NCI-H187 treated with DMSO at 0.1 percent for 48 hours (cell line): Measurements from ENCODE around the gene JDP2.

Source experiments
- DNase-seq: peaks from one replicate; lab custom pipeline; 2025; lab: John Stamatoyannopoulos, UW

JDP2 gene

DNA sequence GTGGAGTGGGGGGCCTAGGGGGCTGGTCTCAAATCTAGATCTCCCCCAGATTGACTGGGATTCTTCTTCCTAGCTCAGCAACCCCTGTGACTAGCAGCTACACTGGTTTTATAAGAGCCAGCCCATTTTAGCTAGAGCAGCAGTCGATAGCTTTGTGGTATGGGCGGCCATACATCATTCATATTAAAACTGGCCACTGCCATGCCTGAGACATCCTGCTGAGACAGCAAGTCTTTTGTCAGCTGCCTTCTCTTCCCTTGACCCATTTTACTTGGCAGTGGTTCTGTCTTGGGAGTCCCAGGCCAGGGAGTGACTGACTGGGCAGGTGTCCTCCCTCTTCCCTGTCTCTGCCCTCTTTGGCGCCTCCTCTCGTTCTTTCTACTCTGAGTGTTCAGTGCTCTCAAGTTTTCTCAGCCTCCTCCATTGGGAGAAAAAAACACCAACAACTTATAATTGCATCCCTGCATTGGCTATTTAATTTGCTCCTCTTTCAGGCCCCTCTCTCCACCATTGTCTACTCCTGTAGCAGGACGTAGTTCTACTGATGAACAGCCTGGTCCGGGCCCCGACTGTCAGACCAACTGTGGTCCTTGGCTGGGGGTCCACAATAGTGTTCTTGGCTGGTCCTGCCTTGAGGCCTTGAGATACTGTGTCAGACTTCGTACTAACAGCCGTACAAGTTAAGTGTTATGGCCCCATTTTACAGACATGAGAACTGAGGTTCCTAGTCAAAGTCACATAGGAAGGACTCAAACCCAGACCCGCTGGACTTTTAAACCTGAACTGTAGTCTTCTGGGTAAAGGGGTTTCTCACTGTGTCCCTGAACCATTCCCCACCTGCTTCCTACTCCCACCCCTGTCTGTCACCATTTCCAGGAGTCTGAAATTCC, 18.3 kb upstream of the JDP2 start:
- DNase-seq: no peak

DNA sequence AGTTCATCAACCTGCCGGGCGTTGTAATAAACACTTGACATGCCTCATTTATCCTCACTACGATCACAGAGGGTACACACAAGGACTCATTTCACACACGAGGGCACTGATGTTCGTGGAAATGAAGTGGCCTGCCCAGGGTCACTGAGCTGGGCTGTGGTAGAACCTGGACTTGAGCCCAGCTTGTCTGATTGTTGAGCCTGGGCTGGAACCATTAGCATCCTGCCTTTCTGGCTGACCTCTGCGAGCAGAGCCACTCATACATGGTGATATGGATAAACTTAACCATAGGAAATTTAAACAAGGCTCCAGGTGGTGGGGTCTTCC, 16.6 kb upstream of the JDP2 start:
- DNase-seq: peak; percentile 94

DNA sequence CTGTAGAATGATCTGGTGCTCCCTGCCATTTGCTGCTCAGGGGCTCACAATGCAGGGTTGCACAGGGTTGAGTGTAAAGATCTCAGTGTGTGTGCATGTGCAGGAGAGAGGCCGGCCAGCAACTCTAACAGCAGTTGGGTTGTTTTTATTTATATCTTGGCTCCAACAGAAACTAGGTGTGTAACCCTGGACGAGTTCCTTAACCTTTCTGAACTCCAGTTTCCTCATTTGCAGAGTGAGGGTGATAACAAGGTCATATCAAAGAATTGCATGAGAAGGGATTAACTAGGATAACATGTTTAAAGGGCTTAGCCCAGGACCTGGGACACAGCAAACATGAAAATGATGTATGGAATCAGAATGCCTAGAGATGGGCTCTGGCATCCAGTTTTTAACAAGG, 14.8 kb upstream of the JDP2 start:
- DNase-seq: no peak

DNA sequence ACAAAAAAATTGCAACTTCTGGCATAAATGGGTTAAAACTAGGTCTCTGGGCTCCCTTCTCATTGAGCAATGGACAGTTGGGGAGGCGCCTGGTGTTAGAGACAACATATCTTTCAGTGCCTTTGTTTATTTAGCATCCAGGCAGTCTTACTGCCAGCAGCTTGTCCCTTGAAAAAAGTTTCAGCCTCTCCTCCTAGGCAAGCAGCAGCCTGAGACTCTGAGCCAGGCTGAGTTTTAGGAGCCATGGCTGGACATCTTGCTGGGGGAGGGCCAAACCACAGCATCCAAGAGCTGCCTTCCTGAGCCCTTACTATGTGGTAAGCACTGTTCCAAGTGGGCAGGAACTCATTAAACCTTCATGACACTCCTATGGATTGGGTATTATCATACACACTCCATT, 10.1 kb upstream of the JDP2 start:
- DNase-seq: no peak

DNA sequence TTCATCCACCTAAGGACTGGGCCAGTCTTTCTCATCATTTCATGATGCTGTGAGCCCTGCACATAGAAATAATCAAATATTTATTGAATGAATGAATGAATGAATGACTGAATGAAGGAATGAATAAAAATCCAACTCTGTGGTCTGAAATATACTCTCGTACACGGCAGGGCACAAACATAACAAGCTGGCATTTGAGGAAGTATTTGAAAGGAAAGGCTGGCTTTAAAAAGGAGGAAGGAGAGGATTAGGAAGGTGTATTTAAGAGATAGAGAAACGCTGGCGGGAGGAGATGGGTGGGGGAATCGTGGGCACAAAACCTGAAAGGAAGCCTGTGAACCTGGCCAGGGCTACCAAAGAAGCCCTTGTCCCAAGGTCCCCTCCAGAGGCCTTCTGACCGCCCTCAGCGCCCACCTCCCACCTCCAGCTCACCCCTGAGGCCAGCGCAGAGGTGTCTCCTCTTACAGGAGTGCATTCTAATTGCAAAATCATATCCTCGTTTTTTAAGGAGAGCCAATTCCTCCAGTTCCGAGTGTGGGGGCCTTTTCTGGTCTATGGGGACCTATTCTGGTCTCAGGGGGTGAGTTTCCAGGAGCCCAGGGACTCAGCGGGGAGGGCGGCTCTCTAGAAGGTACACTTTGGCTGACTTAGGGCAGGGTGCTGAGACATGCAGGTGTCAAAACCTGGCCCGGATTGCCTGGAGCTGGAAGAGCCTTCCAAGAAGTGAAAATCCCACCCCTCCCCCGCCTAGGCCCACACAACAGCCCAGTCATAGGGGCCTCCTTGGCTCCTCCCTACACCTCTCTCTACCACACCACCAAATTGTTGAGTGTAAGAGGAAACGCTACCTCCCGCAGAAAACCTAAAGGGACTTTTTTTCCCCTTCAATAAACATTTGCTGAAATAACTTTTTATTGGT, 8.7 kb upstream of the JDP2 start:
- DNase-seq: no peak

DNA sequence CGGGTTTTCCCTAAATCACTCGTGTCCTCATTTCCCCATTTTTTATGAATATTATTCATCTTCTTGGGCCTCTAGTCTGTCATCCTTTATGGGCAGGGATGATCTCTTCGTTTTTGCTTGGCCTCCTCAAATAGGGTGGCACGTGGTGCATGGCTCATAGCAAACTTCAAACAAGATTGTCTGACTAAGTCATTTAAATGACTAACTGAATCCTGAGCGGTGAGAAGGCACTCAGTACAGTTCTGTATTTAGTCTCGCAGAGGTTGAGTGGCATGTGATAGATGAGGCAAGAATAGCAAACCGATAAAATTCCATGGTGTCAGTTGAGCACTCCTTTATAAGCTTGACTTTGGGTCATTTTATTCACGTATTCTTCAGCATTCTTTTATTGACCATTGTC, 5.7 kb upstream of the JDP2 start:
- no peak for DNase-seq

DNA sequence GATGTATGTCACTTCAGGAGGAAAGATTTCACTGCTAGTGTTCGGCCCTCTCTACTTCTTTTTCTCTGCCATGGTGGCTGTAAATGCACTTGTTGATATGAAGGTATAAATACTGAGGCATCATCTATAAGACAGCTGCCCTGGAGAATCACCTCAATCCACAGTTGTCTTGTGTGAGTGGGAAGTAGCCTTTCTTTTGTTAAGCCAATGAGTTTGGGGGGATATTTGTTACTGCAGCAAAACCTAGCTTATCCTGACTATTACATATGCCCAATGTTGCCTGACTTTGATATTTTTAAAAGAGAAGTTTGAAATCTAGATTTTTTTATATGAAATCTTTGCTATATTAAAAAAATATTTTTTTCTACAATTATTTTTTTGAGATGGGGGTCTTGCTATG, 3.3 kb upstream of the JDP2 start:
- no peak for DNase-seq

DNA sequence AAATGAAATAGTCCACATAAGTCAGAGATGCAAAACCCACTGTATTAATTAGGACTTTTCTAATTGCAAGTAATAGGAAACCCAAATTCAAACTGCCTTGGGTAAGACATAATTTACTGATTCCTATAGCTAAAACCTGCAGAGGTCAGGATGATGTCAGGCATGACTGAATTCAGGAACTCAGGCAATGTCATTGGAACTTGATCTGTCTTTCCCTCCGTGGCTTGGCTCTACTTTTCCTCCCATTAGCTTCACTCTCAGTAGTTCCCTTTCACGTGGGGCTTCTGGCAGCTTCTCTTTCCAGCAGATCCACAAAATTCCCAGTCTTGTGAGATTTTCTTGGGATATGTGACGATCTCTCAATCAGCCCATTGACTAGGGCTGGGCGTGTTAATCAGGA, 2.4 kb upstream of the JDP2 start:
- DNase-seq: no peak

DNA sequence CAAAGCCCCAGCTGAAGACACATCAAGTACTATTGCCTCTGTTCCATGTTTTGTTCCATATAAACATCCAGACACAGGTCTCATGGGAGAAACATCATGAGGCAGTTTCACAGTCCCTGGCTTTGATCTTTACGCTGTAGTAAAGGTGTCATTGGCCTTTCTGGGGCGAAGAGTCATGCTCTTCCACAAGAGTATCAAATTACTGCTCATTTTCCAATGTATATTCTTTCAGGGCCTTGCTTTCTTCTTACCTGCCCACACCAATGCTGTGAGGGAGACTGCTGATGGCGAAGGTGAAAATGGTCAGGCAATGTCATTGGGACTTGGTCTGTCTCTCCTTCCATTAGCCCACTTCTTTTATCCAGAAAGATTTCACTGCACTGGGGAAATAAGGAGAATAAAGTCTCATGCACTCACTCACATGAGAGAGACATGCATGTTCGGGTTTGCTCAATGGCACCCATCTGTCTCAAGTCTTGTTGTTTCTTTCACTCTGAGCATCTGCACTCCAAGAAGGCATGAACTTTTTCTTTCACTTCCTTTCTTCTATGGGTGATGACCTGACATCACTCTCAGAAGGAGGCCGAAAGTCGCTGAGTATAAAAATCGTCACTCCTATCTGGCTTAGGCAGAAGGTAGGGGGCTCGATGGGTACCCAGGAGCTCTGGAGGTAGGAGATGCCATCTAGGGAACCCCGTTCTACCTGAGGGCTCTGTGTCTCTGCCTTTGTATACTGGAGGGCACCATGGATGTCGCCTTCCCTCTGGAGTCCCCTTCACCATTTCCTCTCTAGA, 1.3 kb upstream of the JDP2 start:
- DNase-seq: no peak

DNA sequence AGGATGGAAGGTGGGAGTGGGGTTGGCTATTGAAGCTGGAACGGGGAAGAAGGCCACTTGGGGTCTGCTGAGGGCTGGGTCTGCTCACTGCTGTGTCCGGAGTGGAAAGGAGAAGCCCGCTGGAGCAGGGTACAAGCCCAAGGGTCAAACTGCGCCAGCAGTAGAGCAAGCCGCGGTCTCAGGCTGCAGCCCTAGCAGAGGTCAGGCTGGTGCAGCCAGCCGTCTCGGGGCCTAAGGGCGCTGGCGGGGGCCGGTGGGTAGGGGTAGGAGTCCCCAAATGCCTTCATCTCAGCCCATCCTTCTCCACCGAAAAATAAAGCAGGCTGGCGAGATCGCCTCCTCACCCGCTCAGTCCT, 718 bp upstream of the JDP2 start:
- DNase-seq: no peak

DNA sequence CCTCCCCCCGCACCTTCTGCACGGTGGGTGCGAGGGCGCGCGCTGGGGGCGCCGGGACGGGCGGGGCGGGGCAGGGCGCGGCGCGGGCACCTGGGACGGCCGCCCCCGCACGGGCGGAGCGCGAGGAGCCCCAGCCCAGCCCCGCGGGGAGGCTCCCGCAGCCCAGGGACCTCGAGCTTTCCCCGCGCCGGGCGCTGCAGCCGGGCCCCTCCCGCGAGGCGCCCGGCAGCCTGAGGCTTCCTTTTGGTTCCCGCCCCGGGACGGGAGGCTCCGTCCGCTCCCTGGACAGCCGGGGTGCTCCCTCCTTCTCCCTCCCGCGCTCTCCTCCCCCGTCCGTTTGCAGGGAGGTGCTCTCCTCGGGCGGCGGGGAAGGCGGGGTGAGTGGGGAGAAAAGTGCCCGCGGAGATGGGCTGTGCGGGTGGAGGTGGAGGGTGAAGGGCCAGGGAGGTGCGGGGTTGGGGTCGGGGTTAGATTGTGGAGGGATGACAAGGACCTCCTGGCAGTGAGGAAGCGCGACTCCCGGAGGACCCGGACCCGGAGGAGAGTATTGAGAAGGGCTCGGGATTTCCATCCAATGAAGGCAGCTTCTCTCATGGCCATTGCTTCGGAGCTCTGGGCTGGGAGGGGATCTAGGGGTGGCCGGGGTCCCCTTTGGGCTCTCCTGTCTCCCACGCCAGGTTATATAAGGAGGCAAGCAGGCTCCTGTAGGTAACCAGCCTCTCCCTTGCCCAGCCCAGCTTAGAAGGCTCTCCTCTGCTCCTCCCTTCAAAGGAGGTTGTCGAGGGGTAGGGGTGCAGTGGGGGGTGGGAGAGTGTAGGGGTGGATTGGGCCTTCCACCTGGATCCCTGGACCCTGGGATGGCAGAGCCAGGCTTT, 645 bp downstream of the JDP2 start:
- DNase-seq: no peak

DNA sequence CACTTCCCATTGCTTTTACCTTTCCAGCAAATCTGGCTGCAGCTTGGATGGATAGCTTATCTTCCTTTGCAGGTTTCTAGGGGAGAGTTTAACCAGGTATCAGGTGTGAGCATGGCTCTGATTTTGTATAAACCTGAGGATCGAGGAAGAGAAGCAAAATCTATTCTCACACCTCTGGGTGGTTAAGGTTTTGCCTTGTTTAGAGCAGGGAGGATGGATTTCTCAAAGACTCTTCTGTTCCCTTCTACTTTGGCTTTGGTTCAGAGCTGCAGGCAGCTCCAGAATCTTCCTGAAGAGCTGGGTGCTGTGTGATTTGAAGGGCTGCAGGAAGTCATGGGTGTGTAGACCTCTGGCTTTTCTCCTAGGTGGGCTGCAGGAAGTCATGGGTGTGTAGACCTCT, 1.7 kb downstream of the JDP2 start:
- DNase-seq: no peak

DNA sequence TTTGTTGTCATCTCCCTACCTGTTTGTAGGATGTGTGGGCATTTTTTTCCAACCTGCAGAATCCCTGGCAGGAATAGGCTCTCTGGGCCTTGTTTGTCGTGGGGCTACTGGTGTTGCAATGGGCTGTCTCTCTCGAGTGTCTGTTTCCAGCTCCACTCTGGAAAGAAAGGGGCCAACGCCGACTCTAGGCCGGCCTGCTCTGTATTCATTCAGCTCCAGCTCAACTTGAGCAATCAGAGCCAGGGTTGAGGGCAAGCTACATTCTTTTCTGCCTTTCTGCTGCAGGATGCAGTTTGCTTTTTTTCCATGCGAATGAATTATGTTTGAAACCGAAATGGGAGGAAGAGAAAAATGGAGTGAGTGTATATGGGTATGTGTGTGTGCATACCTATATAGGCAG, 2.3 kb downstream of the JDP2 start:
- no peak for DNase-seq

DNA sequence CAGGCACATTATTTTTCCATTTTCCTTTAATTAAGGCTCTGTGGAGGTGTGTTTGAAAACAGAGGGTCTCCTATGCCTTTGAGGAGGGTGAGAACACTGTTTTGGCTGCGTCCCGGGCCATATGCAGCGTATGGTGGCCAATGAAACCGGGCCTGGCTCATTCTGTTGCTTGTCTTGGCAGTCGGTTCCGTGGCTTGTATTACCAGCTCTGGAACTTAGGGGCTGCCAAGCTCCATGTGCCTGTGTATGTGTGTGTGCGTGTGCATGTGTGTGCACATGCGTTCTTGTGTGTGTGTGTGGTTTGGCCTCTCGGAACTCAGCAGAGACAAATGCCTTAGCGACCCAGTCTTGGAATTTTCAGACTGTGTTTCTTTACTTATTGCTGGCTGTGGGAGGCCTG, 2.7 kb downstream of the JDP2 start:
- DNase-seq: no peak

DNA sequence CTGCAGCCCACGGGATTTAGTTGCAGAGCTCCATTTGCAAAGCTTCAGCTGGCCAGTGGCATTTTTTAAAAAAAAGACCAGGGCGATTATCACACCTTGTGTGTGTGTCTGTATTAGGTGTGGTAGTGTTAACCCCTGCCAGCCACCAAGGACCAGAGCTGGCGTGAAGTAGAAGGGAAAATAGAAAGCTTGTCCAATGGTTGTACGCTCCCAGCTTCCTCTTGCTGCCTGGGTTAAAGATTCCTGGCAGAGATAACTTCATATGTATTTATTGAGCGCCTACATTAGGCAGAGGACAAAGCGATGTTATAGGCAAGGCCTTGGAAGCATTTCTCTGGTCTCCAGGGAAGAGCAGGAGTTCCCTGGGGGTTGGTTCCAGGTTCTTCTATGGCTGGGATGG, 3.2 kb downstream of the JDP2 start:
- DNase-seq: no peak

DNA sequence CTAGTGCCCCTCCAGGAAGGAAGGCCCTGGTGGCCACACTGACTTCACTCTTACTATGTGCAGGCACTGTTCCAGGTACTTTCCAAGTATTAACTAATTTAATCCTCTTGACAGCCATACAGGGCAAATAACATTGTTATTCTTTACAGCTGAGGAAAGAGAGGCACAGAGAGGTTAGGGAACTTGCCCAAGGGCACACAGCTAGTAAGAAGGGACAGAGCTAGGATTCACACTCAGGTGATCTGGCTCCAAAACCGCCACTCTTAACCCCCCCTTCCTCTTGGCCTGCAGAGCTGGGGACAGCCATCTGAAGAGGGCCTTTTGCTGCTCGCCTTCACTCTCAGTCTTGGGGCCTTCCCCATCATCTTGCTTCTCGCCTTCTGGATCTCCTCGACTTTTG, 4.0 kb downstream of the JDP2 start:
- DNase-seq: no peak

DNA sequence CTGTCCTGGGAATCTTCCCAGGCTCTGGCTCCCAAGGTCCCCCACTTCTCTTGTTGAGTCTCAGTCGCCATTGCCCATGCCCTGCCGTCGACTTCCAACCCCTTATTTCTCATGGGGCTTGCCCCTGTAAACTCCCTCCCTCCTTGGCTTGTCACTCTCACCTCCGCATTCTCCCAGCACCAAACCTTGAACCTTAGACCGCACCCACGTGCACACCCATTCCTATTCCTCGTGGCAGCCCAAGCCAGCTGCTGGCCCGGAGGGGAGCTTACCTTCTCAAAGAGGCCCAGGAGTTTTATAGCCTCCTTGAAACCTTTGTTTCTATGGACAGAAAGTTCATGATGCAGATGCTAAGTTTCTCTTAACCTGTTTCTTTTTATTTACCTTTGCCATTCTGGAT, 4.6 kb downstream of the JDP2 start:
- no peak for DNase-seq

DNA sequence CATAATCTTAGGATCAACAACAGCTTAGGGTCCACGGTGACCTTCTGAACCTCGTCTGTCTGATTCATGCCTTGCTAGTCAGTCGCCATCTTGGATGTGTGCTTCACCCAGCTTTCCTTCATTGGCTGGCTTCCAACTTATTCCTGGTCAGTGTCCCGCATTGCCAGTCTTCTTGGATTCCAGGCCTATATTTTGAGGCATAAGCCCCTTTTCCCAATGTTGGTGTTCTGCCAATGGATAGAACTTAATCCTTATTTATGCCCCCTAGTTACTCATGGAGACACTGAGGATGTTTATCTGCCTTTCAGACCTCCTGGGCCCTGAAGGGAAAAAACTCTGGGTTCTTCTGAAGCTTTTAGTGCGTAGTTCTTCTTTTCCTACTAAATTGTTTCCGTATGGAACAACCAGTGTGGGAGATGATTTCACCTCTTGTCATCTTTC, 5.8 kb downstream of the JDP2 start:
- DNase-seq: no peak

DNA sequence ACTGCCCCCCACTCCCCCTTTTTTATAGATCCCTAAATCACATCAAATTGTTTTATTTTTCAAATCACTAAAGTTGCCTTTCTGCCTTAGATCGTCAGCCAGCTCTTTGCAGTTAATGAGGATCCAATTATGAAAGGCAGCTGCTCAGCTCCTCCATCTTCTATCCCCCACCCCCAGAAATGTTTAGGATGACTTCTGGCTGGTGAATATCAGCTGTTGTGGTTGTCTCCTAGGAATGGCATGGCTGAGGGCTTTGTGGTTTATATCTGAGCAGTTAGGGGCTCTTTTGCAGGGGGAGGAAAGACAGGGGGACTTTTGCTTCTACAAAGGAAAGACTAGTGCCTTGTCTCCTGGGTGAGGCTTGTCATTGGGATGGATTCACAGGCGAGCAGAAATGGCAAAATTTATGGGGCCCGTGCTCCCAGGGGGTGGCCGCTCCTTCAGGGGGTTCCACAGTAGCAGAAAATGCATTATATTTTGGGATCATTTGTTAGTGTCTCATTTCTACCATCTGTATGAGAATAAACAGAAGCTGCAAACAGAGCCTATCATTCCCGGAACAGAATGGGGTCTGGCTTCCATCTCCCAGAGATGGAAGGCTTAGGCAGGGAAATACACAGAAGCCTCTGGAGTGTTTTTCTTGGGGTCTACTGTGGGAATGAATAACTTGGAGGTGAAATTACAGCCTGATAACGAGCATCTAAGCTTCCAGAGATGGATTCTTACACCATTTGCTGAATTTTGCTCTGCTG, 6.5 kb downstream of the JDP2 start:
- no peak for DNase-seq

DNA sequence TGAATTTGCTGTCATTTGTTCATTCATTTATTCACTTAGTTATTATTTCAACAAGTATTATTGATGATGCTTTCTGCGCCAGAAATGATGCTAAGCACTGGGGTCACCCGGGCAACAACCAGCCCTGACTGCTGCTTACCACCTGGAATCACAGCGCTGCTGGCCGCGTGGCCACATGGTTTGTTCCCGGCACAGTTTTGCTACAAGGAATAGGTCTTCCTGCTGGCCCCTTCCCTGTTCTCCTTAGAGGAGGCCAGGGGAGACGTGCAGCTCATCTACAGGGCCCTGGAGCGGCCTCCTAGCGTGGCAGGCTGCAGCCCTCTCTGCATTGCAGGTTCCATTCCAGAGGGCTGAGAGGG, 7.0 kb downstream of the JDP2 start:
- no peak for DNase-seq

DNA sequence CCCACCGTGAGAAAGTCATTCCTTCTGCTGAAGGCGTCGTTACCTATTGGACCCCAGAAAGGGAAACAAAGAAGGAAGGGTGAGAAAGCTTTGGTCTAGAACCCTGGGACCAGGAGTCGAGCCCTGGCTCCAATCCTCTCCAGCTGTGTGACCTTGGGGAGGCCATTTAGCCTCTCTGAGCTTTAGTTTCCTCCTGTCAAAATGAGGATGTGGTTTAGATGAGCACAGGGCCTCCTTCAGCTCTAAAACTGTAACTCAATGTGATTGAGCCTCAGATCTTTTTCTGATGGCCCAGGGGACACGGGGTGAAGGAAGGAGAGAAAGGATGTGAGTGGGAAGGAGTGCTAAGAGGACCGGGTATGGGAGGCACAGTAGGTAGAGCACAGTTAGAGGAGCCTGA, 7.7 kb downstream of the JDP2 start:
- DNase-seq: no peak
